GM13977 (cell line): Measurements from ENCODE around the gene MUC4.
"Not testable (repeated sequence)": the region's sequence is repeated elsewhere in the genome, so short reads cannot be mapped to it uniquely, and the experiment has no call there.

ENCODE experiments used
- DNase-seq: peaks from one replicate; pipeline ENCODE4 v3.0.0; 2012; ENCODE audit warnings: low spot score
- in situ Hi-C: fragments of 300-500 bp; cut with MboI; formaldehyde crosslinking; loops from one replicate; pipeline ENCODE4 v1.12.0; 2022; ENCODE audit warnings: low sequenced_read_pairs, low pct_unique_long_range_greater_than_20kb, mixed read lengths, inconsistent platforms; ENCODE audit not compliant: unreplicated experiment
- TF ChIP-seq, protein P1 (sequence below): IDR thresholded peaks from 2 replicates; pipeline ENCODE4 v1.5.1; 2012; ENCODE audit warnings: mild to moderate bottlenecking, control low read depth; ENCODE audit not compliant: insufficient read depth; ENCODE audit errors: extremely low read depth, missing control alignments

Gene MUC4

DNA sequence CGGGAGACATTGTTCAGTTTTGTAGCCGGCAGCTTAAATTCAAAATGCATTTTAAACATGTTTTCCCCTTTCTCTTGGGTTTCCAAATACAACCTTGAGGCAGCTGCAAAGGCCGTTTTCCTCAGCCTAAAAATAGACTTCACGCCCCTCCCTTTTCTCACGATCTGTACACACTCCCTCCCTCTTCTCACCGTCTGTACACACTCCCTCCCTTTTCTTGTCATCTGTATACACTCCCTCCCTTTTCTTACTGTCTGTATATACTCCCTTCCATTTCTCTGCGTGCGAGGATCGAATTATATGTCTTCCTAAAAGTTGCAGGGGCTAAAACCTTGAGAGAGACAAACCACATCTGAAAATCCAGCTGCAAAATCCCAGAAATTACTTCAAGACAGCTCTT, 8.9 kb downstream of the MUC4 start:
- TF ChIP-seq, protein P1, sequence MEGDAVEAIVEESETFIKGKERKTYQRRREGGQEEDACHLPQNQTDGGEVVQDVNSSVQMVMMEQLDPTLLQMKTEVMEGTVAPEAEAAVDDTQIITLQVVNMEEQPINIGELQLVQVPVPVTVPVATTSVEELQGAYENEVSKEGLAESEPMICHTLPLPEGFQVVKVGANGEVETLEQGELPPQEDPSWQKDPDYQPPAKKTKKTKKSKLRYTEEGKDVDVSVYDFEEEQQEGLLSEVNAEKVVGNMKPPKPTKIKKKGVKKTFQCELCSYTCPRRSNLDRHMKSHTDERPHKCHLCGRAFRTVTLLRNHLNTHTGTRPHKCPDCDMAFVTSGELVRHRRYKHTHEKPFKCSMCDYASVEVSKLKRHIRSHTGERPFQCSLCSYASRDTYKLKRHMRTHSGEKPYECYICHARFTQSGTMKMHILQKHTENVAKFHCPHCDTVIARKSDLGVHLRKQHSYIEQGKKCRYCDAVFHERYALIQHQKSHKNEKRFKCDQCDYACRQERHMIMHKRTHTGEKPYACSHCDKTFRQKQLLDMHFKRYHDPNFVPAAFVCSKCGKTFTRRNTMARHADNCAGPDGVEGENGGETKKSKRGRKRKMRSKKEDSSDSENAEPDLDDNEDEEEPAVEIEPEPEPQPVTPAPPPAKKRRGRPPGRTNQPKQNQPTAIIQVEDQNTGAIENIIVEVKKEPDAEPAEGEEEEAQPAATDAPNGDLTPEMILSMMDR: no peak
- in situ Hi-C loops: no loop called here
- no peak for DNase-seq

DNA sequence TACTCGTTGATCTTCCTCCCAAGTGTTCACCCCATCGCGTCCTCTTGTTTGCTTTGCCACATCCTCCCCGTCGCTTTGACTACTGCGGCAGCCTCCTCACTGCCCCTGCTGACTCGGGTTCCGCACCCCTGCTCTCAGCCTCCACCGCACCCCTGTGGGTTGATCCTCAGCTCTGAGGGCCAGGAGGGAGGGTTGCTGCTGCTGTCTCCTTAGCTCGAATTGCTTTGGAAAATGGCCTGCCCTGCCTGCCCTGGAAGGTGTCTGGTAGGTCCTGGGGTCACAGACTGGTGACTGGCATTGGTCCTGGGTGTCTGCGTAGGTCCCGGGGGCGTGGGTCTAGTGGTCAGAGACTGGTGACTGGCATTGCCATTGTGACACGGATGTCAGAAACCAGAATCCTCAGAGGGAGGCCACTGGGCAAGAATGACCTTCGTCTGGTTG, 9.4 kb downstream of the MUC4 start:
- DNase-seq: no peak
- in situ Hi-C loops: no loop called here
- TF ChIP-seq, protein P1: no peak

DNA sequence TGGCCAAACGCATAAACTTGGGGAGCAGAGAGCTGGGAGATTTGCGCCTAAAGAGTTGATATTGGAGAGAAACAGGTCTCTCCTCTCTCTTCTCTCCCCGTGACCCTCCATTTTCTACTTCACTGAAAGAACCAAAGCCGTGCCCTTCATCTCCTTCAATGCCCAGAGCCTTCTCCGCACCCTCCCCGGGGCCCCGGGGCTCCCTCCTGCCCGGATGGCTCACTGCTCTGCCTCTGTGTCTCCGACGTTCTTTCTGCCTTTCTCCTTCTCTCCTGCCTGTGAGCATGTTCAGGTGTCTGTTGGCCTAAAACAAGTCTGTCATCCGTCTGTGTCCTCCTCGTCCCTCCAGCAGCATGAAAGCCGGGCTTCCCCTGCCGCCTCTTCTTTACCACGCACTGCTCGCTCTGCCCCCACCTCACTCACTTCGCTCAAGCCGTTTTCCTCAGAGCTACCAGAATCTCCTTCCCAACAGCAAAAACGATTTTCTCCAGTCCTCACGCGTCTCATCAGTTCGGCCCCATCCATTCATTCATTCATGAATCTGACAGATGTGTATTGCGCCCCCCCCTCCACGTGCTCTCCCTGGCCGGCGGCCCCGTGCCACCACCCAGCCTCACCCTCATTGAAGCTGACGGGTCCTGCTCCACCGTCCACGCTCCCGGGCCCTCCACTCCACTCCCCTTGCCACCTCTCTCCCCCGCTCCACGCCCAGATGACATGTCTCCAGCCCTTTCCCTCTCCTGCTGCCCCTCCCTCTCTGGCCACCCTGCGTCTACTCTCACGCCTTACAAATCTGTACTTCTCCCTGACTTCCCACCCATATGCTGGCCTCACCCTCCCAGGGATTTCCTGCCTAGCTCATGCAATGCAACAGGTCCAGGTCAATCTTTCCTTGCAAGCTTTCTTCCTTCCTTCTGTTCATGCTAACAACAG, 10.2 kb downstream of the MUC4 start:
- in situ Hi-C loops: no loop called here
- TF ChIP-seq, protein P1: no peak
- no peak for DNase-seq

DNA sequence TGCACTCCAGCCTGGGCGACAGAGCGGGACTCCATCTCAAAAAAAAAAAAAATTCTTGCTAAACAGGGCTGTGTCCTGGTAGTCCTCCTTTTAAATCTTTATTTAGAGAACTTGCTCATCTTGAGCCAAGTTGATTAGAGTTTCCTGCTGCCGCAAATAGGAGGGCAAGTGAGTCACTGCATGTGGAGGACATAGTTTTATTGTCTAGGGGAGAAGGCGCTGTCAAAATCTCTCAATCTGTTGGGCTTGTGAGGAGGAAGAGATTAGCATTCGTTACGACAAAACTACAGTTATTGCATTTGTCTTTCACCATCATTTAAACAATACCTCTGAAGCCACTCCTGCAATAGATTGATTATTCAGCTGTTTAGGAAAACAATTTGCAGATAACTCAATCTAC, 11.5 kb downstream of the MUC4 start:
- no peak for DNase-seq
- in situ Hi-C loops: no loop called here
- TF ChIP-seq, protein P1: no peak

DNA sequence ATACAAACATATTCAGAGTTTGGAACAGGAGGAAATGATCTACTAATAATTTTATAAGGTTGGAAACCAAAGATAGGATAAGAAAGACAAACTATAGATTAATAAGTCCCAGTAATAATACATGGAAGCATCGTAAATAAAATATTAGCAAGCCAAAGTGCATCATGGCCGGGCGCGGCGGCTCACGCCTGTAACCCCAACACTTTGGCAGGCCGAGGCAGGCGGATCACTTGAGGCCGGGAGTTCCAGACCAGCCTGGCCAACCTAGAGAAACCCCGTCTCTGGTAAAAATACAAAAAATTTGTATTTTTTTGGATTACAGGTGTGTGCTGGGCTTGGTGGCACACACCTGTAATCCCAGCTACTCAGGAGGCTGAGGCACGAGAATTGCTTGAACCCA, 14.9 kb downstream of the MUC4 start:
- in situ Hi-C loops: no loop called here
- TF ChIP-seq, protein P1: no peak
- no peak for DNase-seq

DNA sequence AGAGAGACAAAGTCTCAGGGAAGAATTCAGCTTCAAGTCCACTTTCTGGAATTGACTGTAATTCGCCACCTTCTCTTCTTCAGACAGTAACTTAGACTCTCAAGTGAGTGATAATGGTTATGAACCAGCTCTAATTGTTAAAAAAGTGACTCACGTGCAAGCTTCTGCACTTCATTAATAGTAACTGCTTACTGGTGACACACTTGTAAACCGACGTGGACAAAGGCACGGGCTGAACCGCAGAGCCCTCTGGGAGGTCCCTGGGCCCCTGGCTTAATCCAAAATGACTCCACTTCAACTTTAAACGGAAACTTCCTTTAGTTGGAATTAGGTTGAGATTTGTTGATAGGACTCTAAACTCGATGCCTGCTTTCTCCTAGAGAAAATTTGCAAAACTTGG, 17.0 kb downstream of the MUC4 start:
- DNase-seq: no peak
- TF ChIP-seq, protein P1: no peak
- in situ Hi-C loops: no loop called here

DNA sequence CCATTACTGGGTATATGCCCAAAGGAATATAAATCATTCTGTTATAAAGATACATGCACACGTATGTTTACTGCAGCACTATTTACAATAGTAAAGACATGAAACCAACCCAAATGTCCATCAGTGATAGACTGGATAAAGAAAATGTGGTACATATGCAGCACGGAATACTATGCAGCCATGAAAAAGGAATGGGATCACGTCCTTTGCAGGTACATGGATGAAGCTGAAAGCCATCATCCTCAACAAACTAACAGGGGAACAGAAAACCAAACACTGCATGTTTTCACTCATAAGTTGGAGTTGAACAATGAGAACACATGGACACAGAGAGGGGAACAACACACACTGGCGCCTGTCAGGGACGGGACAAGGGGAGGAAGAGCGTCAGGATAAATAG, 19.1 kb downstream of the MUC4 start:
- DNase-seq, in situ Hi-C loops: not testable (repeated sequence)
